ENCODE data around the gene POLD1. TPM values are rescaled to one million over a fixed set of nuclear protein-coding genes. Genes with fewer than 3 reads are reported as not detected.

Gene POLD1
- total RNA-seq, 1 donor from 2014 or later = 40.8 TPM

DNA sequence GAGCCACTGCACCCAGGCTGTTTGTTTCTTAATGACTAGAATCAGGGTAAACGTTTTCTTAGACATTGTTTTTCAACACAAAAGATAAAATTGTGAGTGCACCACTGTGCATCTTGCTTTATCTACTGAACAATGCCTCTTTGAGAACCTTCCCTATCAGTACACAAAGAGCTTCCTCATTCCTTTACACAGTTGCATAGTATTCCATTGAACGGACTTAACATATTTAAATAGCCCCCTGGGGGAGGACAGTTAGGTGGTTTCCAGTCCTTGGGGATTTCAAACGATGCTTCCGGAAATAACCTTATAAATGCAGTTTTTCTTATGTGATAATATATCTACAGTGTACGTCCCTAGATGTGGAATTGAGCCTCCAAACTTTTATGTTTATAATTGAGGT is 8.6 kb downstream of the POLD1 start:
- no peak for DNase-seq

DNA sequence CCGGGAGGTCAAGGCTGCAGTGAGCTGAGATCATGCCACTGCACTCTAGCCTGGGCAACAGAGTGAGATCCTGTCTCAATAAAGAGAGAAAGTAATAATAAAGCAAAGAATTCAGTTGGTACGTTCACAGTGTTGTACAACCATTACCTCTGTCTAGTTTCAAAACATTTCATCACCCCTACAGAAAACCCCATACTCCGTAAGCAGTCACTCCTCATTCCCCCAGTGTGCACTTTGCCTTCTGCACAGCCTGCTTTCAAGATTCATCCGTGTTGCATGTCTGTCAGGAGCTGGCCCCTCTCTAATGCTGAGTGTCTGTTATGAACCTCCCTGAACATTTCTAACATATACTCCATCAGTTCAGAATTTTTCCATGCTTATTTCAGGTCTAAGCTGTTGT is 9.4 kb downstream of the POLD1 start:
- no peak for DNase-seq

DNA sequence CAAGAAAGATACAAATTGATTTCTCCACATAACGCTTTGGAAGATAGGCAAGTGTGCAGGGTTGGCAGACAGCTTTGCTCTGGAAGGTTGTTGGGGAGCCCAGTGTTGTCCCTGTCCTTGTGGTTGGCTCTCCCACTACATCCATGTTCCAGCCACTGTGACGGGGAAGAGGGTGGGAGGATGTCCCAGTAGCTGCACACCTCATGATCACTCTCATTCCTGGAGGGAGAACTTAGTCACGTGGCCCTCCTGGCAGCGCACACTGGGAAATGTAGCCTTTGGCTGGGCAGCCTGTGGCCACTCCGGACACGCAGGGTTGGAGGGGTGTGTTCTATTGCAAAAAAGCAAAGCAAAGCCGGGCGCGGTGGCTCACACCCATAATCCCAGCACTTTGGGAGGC is 9.9 kb downstream of the POLD1 start:
- no peak for DNase-seq

DNA sequence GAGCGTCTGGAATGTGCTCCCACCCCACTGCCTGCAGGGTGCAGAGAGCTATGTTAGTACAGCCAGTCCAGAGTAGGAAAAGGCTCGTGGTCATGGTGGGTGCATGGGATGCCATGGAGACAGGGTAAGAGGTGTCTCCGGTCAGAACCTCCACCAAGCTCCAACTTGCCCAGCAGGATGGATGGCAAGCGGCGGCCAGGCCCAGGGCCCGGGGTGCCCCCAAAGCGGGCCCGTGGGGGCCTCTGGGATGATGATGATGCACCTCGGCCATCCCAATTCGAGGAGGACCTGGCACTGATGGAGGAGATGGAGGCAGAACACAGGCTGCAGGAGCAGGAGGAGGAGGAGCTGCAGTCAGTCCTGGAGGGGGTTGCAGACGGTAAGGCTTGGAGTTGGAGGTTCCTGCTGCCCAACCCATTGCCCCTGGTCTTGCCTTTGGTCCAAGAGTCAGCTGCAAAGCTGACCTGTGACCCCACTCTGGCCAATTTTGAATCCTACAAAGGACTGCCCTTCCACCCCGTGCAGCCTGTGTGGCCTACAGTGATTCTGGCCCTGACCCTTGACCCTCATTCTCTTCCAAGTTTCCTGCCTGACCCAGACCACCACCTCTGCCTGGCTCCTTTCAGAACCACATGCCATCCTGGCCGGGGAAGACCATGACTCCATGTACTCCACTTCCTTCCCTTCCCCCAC is 14.7 kb downstream of the POLD1 start:
- DNase-seq = no peak

DNA sequence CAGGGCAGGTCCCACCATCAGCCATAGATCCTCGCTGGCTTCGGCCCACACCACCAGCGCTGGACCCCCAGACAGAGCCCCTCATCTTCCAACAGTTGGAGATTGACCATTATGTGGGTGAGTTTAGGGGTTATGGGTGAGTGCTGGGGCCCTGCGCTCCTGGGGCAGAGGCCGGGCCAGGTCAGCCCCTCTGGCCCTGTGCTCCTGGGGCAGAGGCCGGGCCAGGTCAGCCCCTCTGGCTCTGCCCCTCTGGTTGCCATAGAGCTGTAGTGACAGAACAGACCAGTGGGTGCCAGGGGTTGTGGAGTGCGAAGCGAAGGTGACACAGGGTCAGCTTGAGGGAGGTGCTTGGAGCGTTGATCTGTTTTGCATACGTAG is 15.2 kb downstream of the POLD1 start:
- no peak for DNase-seq

DNA sequence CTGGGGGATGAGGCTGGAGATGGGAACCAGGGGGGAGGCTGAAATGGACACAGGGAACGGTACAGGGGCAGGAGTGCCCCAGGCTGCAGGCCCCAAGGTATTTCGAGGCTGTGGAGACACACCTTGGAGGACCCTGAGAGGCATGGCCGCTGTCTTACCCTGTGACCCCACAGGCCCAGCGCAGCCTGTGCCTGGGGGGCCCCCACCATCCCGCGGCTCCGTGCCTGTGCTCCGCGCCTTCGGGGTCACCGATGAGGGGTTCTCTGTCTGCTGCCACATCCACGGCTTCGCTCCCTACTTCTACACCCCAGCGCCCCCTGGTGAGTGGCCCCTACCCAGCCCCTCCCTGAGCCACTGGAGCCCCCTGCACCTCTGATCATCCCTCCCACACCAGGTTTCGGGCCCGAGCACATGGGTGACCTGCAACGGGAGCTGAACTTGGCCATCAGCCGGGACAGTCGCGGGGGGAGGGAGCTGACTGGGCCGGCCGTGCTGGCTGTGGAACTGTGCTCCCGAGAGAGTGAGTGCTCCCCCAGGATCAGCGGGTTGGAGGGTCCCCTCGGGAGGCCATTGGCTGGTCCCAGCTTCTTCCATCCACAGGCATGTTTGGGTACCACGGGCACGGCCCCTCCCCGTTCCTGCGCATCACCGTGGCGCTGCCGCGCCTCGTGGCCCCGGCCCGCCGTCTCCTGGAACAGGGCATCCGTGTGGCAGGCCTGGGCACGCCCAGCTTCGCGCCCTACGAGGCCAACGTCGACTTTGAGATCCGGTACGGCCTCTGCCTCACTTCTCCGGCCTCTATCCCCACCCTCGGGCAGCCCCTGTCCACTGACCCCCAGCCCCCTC is 17.7 kb downstream of the POLD1 start:
- DNase-seq = no peak

DNA sequence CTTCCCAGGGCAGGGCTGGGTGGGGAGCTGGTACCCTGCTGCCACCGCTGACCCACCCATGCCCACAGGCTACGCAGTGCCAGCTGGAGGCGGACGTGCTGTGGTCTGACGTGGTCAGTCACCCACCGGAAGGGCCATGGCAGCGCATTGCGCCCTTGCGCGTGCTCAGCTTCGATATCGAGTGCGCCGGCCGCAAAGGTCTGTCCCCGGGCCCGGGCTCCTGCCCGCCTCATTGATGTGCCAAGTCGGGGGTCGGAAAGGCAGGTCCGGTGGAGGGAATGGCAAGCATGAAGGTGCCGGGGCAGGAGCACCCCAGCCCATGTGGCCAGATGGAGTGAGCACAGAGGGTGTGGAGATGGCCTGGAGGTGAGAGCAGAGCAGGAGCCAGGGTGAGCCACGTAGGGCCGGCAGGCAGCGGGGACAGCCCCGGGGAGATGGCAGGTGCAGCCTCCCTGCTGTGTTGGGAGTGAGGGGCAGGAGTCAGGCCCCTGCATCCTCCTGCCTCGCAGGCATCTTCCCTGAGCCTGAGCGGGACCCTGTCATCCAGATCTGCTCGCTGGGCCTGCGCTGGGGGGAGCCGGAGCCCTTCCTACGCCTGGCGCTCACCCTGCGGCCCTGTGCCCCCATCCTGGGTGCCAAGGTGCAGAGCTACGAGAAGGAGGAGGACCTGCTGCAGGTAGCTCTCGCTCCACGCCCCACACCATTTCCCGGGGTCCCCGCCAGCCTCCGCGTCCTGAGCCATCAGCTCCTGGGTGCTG is 18.6 kb downstream of the POLD1 start:
- DNase-seq = no peak

DNA sequence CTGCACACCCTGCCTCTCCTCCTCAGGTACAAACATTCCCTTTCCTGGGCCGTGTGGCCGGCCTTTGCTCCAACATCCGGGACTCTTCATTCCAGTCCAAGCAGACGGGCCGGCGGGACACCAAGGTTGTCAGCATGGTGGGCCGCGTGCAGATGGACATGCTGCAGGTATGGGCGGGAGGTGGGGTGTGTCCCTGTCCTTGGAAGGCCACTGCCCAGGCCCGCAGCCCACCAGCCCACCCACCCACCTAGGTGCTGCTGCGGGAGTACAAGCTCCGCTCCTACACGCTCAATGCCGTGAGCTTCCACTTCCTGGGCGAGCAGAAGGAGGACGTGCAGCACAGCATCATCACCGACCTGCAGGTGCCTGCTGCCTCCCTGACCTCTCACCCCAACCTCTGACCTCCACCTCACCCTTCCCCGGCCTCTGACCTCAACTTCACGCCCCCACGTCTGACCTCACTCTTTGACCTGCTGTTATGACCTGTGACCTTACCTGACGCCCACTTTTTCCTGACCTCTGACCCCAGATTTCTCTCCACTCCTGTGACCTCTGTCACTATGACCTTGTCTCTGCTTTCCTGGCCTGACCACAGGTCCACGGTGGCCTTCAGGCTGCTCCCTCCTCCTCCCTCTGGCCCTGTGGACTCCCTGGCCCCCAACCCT is 22.1 kb downstream of the POLD1 start:
- no peak for DNase-seq

DNA sequence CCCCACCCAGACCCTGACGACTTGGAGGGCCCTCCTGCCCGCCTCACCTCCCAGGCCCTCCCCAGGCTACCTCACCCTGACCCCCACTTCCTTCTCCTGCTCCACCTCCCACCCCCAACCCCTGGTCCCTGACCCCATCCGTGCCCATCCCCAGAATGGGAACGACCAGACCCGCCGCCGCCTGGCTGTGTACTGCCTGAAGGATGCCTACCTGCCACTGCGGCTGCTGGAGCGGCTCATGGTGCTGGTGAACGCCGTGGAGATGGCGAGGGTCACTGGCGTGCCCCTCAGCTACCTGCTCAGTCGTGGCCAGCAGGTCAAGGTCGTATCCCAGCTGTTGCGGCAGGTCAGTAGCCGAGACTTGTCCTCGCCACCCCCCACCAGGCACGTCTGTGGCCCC is 22.7 kb downstream of the POLD1 start:
- no peak for DNase-seq

DNA sequence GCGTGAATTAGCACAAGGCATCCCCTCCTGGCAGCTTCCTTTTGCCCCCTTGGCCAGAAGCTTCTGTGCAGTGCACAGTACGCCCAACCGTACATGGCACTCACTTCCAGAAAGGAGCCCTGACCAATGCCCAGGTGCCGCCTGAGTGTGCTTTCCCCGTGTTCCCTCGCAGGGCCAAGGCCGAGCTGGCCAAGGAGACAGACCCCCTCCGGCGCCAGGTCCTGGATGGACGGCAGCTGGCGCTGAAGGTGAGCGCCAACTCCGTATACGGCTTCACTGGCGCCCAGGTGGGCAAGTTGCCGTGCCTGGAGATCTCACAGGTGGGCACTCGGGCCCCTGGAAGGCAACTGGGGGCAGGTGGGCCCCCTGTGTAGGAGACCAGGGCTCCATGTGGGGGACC is 25.2 kb downstream of the POLD1 start:
- DNase-seq = no peak

DNA sequence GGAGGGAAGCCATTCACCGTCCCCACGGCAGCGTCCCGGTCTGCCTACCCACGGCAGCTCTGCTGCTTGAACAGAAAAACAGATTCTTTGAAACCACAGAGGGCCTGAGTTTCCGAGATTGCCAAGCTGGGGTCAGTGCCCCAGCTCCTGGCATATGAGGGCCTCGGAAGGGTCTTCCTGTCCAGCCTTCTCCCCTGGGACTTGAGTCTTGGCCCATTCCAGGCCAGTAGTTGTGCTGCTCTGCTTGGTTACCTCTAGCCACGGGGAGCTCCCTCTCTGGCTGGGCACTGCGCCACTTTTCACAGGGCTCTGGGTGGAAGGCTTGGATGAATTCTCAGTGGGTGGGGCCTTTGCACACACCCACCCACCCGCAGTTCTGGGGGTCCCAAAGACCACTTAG is 26.0 kb downstream of the POLD1 start:
- no peak for DNase-seq

DNA sequence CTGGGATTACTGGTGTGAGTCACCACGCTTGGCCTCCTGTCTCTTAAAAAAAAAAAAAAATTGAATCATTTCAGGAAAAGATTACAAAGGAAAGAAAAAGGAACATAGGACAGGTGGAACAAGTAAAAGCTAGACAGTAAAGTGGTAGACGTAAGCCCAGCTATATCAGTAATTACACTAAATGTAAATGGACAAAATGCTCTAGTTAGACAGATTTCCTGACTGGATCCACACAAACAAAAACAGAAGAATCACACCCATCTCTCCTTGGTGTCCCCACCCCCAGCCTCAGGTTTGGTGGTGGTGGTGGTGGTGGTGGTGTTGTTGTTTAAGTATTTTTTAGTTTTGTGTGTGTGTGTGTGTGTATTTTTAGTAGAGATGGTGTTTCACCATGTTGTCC is 28.3 kb downstream of the POLD1 start:
- DNase-seq = no peak

DNA sequence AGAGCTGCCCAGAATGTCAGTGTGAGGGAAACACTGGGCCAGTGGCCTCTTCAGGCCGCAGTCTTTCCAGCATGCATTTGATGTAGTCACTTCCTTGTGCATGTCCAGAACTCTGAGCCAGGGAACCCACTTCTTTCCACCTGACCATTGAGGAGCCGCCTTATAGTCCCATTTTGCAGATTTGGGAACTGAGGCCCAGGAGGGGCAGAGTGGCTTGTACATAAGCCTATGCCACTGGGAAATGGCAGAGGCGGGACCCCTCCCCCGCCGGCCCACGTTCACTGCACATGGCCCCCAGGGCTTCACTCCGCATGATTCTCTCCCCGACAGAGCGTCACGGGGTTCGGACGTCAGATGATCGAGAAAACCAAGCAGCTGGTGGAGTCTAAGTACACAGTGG is 28.9 kb downstream of the POLD1 start:
- DNase-seq = no peak

DNA sequence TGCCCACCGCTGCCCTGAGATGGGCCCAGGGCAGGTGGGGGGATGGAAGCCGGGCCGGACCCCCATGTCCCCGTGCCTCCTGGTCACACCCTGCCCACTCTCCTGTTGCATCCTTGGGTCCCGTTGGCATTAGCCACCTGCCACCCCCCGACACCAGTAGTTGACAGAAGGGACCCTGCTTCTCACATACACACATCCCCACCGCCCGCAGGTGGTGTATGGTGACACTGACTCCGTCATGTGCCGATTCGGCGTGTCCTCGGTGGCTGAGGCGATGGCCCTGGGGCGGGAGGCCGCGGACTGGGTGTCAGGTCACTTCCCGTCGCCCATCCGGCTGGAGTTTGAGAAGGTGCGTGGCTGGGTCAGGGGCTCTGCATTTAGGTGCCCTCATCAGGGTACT is 29.4 kb downstream of the POLD1 start:
- DNase-seq = no peak

DNA sequence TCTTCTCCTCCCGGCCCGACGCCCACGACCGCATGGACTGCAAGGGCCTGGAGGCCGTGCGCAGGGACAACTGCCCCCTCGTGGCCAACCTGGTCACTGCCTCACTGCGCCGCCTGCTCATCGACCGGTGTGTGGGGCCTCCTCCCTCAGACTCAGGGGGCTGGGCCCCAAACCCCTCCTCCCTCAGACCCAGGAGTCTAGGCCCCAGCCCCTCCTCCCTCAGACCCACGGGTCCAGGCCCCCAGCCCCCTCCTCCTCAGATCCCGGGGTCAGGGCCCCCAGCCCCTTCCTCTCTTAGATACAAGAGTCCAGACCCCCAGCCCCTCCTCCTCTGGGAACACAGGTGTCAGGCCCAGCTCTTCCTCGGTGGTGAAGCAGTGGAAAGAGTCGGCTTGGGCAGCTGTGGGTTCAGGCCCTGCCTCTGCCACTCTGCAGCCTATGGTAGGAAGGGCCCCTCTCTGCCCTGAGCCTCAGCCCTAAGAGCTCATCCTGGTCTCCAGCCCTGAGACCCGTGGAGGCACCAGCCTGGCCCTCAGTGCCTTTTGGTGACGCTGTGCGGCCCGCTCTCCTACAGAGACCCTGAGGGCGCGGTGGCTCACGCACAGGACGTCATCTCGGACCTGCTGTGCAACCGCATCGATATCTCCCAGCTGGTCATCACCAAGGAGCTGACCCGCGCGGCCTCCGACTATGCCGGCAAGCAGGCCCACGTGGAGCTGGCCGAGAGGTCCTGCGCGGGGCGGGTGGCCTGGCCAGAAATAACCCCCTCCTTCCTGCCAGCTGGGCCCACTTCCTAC is 30.9 kb downstream of the POLD1 start:
- DNase-seq = peak; percentile 86

DNA sequence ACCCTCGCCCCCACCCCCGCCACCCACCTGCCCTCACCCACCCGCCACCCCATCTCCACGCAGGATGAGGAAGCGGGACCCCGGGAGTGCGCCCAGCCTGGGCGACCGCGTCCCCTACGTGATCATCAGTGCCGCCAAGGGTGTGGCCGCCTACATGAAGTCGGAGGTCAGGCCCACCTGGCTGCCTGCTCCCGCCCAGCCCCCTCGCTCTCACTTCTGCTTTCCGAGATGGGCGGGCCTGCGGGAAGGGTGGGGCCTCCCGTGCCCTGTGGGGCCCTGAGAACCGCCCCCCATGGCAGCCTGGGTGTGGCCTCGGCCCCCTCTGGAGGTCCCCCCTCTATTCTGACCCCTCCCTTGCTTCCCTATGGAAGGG is 31.5 kb downstream of the POLD1 start:
- no peak for DNase-seq

DNA sequence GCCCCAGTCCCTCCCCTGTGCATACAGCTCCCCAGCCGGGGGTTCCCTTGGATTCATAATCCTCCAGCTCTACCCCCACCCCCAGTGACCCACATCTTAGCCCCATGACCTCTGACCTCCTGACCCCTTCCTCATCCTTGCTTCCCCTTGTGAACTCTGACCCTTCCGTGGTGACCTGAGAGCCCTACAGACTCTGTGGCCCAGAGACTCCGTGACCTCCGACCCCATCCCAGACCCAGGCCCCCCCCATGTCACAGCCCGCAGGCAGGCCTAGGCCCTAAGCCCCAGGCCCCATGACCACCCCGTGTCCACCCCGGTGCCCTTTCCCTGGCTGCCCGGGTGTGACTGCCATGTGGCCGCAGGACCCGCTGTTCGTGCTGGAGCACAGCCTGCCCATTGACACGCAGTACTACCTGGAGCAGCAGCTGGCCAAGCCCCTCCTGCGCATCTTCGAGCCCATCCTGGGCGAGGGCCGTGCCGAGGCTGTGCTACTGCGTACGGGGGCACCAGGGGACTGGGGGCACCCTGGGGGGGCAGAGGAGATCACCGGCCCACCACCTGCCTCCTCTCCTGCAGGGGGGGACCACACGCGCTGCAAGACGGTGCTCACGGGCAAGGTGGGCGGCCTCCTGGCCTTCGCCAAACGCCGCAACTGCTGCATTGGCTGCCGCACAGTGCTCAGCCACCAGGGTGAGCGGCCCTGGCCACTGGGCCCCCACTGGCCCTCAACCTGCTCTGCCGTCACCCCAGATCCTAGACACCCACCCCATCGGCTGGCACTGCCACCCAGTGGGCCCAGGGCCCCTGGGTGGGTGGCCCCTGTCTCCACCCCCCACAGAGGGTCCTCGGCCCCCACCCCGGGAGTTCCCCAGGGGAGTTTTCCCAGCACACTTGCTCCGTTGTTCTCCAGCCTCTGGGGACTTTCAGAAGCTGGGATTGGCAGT is 32.2 kb downstream of the POLD1 start:
- no peak for DNase-seq

DNA sequence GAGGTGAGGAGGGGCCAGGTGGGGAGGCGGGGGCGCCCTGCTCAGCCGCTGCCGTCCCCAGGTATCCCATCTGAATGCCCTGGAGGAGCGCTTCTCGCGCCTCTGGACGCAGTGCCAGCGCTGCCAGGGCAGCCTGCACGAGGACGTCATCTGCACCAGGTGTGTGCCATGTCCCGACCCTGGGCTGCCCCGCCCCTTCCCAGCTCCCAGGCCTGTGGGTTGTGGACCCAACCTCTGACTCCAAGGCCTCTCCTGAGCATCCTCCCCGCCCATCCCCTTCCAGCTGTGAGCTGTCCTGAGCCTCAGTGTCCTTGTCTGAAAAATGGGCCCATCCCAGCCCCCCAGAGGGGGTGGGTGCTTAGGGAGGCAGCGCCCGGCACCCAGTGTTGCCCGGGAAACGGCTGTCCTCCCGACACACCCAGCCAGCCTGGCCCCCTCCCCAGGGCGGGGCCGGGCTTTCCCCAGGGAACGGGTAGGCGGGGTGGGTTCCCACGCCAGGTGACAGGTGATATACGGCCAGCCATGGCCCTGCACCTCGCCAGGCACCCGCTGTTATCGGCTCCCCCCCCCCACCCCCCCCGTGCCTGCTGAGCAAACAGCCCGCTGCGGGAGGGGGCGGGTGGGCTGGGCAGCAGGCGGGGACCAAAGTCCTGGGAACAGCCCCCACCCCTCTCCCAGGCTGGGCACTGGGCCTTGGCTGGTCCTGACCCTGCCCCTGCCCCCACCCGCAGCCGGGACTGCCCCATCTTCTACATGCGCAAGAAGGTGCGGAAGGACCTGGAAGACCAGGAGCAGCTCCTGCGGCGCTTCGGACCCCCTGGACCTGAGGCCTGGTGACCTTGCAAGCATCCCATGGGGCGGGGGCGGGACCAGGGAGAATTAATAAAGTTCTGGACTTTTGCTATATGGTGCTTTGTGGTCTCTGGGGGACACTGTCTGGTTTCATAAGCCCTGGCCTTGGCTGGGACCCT is 33.2 kb downstream of the POLD1 start:
- no peak for DNase-seq

DNA sequence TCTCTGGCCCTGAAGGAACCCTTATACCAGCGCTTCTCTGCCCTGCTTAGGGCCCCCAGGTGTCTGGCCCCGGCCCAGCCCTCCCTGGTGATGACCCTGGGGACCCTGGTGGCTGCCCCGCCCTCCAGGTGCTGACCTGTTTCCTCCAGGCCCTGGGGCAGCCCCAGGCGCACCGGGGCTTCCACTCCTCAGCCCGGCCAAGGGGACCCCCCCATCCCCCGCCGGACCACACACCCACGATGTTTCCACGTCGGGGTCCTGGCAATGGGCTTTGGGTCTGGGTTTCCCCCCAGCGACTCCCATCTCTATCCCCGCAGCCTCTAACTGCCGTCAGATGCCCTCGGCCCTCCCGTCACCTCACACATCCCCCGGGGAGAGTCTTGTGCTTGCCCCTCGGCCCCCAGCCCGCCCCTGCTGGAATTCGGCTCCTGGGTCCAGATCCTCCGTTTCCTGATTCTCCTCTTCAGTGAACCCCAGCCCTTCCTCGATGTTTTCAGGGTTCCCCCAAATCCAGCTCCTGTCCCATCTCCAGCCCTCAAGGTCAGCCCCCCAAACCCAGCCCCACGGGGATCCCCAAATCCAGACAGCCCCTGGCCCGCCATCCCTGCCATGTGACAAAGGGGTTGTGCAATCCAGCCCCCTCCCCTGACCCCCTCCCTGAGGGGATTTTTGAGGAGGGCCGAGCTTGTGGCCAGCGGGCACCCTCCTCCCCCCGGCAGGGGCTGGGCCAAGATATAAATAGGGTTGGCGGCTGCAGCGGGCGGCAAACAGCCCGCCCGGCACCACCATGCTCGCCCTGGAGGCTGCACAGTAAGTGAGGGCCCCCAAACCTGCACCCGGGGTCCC is 34.3 kb downstream of the POLD1 start, which contains the start of gene SPIB:
Gene SPIB, plus strand, starts transcription at position 763 of the 846 bp plus-strand sequence. Its CDS starts 25 bp downstream, at position 788.
- no peak for DNase-seq

Measured in dermis blood vessel endothelial cell (primary cell).